ELF-1 (cell line): Measurements from ENCODE around the gene CSF3.
A peak's percentile ranks its signal among the peaks of the same experiment; 100 is the strongest.

Experiments
- DNase-seq: peaks from one replicate; pipeline ENCODE4 v3.0.0-alpha.2; 2016; ENCODE audit warnings: low read depth, low spot score

CSF3 gene

DNA sequence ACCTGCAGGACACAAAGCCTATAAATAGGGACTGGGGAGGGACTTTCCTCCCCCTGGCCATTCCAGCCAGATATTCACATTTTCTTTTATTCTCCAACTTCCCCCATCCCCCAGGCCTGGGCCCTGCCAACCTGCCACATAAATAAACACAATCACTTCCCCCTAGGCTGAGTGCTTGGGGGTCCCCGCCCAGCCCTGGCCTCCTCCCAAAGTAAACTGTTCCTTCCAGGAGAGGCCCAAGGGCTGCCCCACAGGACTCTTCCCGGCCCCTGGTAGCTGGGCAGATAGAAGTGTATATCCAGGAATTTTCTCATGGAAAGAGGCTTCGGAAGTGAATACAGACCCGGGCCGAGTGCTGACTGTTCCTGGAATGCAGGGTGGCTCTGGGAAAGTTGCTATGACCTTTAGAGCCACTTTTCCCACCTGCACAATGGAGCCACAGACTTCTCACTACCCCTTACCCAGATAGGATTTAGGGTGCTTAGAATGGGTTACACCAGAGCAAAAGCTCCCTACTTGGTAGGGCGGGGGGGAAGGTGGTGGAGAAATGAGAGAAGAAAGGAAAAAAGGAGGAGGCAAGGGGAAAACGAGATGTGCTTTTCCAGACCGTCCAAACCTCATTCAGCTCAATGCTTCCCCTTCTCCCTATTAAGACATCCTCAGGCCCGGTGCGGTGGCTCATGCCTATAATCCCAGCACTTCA lies 8.5 kb downstream of the CSF3 start:
- no peak for DNase-seq

DNA sequence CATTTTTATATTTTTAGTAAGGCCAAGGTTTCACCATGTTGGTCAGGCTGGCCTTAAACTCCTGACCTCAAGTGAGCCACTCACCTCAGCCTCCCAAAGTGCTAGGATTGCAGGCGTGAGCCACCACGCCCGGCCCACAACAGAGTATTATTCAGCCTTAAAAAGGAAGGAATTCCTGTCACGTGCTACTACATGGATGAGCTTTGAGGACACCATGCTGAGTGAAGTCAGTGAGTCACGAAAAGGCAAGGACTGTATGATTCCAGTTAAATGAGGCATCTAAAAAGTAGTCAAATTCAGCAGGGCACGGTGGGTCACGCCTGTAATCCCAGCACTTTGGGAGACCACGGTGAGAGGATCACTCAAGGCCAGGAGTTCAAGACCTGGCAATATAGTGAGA lies 9.7 kb downstream of the CSF3 start:
- DNase-seq: no peak

DNA sequence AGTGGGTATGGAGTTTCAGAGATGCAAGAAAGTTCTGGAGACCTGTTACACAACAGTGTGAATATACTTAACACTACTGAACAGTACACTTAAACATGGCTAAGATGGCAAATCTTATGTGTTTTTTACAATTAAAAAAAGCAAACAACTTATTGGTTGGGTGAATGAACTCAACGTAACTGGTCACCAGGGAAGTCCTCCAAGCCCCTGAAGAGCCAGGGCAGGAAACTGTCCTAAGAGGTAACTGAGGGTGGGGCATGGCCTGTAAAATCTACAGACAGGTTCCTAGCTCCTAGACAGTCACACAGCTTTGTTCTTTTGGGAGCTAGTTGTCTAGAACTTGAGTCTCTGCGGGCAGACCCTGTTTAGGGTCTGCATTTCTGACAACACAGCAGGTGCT lies 10.3 kb downstream of the CSF3 start:
- no peak for DNase-seq

DNA sequence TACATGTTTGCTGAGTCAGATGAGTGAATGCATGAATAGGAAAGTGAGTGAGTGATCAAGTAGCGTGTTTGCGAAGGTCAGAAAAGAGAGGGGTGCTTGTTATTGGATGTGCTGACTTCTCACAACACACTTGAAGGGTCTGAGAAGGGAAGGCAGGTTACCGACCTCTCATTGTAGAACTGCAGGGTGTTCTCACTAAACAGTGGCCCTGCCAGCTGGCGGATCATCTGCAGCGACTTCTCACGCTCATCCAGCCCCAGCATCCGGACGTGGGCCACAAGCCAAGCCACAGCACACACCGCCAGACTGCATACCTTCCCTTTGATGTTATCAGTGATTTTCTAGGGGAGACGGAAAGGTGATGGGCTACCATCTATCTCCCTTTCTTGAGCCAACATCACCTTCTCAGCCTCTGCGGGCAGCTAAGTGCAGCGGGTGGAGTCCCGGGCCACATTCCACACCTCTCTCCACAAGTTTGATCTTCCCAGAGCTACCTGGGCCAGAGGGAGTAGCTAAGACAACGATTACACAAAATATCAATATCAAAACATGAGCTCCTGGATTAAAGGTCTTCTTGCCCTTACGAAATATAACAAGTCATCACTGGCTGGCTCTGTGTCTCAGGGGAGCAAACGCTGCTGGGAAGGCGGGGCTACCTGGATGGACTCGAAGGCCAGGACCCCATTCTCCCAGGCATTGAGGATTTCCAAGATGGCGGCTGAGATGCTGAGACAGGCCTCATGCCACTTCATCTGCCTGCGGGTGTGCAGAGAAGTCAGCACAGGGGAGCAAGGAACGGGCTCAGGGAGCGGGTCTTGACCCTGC lies 11.0 kb downstream of the CSF3 start:
- no peak for DNase-seq

DNA sequence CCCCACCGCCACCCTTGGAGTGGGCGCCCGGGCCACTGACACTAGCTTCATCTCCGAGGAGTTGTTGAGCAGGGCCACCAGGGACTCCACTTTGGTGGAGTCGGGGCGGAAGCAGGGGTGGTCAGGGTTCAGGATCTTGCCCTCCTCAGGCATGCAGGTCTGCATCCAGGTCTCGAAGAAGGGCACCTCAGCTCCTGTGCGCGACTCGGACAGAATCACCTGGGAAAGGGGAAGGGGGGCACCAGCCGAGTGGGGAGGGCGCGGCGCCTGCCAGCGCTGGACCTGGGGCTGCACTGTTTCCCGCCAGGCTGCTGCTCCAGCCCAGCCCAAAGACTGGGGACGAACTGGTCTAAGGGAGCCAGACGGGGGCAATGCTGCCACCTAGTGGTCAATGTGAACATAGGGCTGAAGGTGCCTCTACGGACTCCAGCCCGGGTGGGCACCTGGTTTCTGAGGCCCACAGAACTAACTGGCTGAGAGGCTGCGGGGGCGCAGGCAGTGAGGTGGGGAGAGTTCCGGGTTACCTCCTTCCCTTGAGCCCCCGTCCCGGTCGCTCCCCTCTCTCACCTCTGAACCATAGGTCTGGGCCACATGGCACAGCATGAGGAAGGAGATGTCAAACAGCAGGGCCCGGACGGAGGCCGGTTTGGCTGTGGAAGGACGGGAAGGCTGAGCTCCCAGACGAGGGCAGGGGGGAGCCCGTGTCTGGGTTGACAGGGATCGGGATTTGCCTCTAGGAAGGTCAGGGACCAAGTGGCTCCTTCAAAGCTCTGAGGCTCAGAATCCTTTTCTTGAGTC lies 11.8 kb downstream of the CSF3 start:
- peak; percentile 87 for DNase-seq

DNA sequence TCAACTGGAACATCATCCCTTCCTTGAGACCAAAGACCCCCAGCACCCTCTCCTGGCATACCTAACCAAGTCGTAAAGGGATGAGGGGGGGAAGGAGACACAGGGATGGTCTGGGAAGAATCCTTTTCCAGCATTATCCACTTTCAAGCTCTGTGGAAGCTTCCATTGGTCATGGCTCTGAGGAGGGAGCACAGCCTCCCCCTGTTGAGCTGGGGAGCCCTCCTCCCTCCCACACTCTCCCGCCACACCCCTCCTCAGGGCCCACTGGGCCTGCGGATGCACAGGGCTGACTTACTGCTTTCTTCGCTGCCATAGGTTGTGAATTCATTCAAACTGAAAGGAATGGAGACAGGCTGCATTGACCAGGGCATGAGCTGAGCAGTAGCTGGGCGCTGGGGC lies 12.4 kb downstream of the CSF3 start:
- DNase-seq: no peak

DNA sequence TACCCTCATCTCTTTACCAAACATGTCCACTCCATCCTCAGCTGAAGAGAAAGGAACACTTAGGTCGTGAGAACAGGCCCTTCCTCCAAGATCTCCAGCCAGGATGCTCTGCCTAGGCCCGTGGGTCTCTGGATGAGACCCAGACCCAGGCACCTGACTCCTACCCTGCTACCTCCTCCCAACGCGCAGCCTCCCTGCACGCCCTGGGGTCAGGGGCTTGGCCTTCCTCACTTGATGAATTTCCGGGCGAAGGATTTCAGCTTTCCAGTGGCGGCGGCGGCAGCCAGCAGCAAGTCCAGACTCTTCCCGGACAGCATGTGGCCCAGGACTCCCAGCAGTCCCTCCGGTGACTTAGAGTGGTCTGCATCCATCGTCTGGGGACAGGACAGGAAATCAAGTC lies 13.4 kb downstream of the CSF3 start:
- no peak for DNase-seq

DNA sequence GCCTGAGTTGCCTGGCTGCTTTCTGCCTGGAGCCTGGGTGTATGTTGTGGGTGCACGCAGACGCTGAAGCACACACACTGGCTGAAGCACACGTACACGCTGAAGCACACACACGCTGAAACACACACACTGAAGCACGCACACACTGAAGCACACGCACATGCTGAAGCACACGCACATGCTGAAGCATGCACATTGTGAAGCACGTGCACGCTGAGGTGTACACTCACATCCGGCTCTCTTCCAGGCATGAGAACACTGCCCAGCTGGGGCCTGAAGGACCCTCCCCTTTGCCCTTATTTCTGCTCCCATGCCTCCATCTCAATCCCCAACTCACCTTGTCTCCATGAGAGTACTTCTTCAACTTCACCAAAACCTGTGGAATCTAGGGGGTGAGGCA lies 16.5 kb downstream of the CSF3 start:
- no peak for DNase-seq

DNA sequence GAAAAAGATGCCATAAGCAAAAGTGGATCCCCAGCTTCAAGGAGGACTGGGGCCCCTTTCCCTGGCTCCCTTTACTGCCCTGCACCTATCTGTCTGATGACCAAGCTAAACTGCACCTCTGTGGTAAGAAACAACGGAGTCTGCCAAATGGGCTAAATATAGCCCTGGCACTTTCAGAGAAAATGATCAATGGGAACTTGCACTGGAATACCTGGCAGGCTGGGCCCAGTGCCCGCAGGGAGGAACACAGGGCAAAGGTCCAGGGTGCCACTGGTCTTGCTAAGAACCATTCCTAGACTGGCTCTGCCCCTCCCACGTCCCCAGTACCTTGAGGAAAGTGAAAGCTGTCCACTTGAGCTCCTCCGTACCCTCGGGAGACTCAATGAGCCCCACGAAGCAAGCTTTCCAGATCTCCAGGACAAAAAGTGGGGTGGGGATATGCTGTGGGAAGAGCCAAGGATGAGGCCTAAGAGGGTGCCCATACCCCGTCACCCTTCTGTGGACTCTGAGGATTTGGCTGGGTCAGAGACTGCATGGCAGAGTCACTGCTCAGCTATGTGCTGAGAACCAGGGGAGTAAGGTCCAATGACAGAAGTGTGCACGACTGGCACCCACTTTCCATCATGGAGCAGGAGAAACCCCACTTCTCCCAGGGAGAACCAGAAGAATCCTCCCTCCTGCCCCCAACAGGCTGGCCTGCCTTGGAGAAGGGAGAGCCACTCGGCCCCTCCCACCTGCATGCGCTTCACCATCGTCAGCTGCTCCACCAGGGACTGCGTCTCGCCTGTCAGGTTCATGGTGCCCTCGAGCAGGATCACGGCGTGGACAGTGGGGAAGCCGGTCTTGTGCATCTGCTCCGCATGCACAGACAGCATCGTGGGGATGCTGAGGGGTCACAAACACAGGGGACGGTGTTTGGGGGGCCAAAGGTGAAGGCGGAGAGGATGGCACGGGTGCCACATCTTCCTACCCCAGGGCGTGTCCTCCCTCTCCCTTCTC lies 17.4 kb downstream of the CSF3 start:
- no peak for DNase-seq

DNA sequence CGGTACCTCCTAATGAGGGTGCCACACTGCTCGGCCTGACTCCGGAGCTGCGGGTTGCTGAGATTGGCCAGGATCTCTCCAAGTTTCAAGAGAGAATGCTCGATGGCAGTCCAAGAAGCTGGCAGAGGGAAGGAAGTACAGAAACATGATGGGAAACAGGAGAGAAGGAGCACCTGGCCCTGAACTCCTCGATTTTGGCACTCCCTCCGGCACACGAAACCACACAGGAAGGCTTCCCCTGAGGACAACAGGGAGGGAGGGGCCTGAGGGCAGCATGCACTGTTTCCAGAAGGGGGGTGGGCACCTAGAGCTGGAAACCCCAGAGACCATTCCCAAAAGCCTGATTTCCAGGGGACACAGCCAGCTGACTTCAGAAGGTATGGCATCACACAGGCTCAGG lies 18.1 kb downstream of the CSF3 start:
- no peak for DNase-seq

DNA sequence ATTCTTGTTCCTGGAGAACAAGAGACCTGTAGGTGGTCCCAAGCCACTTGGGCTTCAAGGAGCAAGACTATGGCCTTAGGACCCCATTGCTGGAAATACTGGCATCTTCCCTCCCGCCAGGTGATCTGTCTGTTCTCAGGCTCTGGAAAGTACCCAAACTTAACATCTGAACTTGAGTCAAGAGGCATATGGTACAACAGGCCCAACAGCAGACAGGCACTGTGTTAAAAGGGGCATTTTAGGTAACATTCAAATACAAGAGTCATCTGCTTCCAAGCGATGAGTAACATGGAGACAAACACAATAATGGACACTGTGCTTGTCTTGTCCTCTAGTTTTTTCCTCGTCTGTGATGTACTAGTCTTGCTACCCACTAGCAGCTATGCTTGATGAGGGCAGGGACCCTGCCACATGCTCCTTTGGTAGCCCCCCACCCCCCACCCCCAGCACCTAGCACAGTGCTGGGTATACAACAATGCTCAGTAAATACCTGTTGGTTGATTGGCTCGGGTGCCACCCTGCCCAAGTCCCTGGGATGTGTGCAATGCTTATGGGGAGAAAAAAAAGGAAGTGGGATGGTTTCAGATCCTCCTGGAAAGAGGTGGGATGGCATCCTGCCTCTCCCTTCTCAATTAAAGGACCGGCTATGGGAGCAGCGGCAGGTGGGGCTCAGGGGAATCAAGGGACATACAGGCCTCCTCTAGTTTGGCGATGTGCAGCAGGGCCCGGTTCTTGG lies 19.4 kb downstream of the CSF3 start:
- no peak for DNase-seq

DNA sequence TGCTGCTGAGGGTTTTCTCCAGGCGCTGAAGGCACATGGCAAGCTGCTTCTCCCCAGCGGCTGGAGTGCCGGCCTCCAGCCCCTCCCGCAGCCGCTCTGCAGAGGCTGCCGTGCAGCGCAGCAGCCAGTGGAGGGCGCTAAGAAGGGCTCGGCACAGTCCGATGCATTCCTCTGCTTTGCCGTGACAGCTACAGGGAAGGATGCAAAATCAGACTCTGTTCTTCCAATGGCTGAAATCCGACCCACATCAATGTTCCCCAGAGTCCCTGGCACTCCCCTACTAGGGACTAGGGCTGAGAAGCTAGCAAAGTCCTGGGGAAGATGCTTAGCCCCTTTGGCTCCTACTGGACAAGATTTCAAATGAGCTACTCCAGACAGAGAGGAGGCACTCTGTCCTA lies 19.9 kb downstream of the CSF3 start:
- peak; percentile 88 for DNase-seq

DNA sequence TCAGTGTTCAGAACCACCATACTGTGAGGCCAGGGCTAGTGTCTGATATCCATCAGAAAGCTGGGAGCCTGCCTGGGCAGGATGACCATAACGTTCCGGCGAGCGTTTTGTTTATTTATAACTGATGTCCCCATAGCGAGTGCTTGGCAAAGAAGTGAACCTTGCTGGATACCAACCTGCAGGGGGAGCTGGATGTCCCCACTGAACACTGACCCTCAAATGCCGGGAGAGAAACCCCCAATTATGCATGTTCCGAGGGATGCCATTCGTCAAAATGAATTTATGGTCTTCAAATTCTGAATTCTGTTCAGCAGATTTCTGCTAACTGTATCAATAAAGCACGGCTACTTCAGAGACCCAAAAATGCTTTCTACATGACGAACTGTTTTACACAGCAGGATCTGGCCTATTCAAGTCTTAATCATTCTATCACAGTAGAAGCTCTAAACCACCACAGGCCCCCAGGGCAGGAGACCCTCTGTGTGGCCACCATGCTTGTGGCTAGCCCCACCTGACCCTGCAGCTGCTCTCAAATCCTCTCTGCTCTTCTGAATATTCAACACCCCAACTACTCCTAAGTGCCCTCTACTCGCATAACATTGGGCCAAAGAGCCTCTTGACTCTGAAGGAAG lies 23.8 kb downstream of the CSF3 start:
- peak; percentile 52 for DNase-seq

DNA sequence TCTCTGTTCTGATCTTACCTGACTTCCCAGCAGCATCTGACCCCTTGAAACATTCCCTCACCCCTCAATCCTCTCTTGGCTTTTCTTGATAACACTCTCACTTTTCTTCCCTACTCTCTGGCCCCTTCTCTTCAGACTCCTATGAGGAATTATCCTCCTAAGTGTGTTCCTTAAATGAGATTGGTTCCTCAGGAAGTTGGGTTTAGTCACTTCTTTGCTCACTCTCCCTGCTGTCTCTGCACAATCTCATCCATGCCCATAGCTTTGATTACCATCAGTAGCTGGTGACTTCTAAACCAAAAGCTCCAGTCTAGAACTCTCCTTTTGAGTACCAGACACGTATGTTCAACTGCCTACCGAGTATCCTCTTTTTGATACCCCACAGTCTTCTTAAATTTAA lies 26.0 kb downstream of the CSF3 start:
- no peak for DNase-seq

DNA sequence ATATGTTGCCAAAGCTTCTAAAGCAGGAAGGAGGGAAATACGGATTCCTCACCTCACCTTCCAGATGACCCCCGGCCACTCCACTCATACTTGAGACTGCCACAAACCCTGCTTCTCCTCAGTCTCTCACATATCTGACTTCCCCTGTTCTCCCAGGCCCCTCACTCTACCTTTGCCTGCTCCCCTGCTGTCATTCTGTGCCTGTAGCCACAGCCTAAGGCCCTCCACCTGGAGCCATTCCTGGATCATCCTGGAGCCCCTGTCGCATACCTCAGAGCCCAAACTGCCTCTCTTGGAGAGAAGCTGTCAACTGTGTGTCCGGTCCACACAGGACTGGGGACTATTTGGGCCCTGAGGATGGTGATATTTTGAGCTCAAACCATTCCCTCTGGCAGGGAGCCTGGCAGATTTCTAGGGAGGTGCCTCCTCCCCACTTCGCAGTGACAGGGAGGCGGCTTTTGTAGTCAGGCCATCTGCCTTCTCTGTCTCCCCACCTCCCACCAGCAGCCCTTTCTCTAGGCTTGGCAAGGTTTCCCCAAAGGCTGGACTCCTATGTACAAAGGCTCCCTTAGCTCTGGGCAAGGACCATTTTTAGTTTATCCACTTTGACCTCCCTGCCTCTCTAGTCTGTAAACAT lies 41.3 kb downstream of the CSF3 start:
- DNase-seq: no peak

DNA sequence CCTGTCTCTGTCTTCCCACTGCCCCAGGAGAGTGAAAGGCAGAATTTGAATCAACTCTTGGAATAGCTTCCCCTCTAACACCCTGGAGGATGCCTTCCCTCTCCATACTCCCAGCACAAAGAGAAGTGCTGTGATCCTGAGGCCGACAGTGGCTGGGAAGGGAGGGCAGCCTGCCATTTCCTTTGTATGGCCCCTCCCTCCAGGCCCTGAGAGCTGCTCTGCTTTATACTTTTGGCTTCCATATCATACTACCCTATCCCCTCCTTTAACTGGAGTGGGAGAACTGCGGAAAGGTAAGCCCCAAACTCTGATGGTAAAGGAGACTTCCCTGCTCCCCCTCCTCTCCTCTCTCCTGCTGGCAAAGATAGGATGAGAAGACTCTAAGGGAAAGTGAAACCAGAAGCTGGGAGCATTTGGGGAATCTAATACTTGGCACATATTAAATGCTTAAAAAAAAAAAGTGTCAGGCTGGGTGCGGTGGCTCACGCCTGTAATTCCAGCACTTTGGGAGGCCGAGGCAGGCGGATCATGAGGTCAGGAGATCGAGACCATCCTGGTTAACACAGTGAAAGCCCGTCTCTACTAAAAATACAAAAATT lies 43.0 kb downstream of the CSF3 start:
- no peak for DNase-seq

DNA sequence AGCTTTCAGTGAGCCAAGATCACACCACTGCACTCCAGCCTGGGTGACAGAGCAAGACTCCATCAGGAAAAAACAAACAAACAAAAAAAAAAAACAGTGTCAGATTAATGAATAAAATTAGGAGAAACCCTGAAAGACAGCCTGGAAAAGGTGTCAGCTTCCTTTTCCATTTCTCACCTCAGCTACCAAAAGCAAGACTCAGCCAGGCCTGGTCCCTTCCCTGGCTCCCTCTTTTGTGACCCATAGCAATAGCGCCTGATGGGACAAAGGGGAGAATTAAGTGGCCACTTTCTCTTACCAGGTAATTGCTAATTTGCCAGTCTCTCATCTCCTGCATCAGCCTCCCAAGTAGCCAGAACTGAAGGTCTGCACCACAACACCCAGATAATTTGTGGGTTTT lies 43.6 kb downstream of the CSF3 start:
- DNase-seq: no peak

DNA sequence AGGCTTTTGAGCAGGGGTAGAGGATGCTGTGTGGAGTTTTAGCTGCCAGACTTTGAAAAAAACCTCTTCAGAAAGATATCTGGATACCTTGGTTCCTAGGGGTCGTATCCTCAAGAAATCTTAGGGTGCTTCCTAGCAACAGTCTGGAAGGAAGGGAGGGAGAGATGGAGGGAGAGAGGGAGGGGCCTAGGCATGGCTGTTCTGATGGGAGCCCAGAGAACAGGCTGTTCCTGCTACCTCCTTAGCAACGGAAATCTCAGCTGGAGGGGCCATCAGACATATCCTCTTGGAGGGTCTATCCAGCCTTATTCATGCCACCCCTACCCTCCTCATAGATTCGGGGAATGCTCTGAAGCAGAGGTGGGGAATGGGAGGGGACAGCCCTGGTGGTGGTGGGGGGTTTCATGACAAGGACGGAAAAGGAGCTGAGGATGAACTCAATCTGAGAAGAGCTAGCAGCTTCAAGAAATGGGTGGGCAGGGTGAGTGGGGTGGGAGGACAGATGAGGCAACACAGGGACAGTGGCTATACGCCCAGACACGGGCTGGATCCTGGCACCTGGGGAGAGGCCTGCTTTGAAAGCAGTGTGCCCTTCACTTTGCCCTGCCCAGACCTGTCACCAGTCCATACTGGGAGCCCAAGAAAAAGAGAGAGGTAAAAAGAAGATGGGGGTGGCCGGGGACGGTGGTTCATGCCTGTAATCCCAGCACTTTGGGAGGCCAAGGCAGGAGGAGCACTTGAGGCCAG lies 44.7 kb downstream of the CSF3 start:
- DNase-seq: no peak
